RWPE1 (cell line): ENCODE results near the gene SPCS1.

Experiments used
- CTCF ChIA-PET: fragments of 350-600 bp; sonication (Branson Sonifier 250); formaldehyde crosslinking; extraction: SDS; loops from one replicate; lab custom pipeline; 2021; lab: Yijun Ruan, JAX
- POLR2A ChIA-PET: fragments of 400-600 bp; formaldehyde crosslinking; extraction: SDS; loops from one replicate; lab custom pipeline; 2020; ENCODE audit warnings: antibody characterized with exemption; ENCODE audit not compliant: low non-redundant PET; lab: Yijun Ruan, JAX
- DNase-seq: peaks from one replicate; pipeline ENCODE4 v3.0.0; 2012; ENCODE audit warnings: low spot score
- H3K27ac ChIP-seq: fragments of 450-650 bp; 2 replicates; pipeline ENCODE4 v1.5.1; 2017
- CTCF ChIP-seq: fragments of 450-650 bp; conservative IDR thresholded peaks from 2 replicates; pipeline ENCODE4 v1.5.1; 2017; ENCODE audit warnings: low read depth, mild to moderate bottlenecking

Gene SPCS1

DNA sequence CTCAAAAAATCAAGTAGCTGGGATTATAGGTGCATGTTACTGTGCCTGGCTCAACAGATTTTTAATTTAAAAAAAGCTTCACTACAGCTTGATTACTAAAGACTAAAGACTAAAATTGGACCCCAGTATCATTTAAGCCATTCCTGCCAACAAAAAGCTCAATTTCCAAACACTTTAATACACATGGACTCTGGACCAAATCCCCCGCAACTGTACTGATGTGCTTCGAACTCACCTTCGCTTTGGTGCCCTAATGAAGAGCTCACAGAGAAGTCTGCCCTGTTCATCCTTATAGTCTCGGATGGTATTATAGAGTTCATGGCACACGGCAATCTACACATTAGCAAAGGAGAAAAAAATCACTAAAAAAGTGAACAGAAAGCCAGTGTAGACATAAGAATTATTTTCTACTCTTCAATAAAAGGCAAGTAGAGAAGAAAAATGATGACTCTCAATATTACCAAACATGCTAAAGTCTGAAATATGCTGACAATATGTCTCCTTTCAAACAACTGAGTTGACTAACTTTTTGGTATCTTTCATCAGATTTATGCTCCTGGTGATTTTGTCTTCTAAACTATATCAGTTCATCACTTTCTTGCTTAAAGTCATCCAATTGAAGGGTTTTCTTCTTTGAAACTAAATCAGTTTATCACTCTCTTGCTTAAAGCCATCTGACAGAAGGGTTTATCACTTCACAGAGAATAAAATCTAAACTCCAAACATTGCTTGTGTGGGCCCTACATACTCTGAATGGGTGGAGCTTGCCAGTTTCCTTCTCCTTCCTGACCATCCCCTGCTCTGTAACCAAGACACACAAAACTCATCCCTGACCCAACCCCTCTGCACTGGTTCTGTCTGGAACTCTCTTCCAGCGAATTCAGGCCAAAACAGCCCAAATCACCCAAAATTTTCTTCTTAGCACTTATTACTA, 27.4 kb upstream of the SPCS1 start:
- H3K27ac ChIP-seq, result no peak overlapping the region
- TF ChIP-seq CTCF, result no peak
- no peak for DNase-seq
- POLR2A ChIA-PET, result no interaction called here
- CTCF ChIA-PET, result no interaction called here

- ChIA-PET POLR2A (no interaction called here), CTCF (no interaction called here)
- no peak for TF ChIP-seq CTCF
- no peak overlapping the region for H3K27ac ChIP-seq
- DNase-seq, result no peak
Observed at GRCh38 chr3:52679199-52679538, 26.7 kb upstream of the SPCS1 start.

- H3K27ac ChIP-seq, result no peak overlapping the region
- no peak for DNase-seq
- ChIA-PET POLR2A (no interaction called here), CTCF (no interaction called here)
- no peak for TF ChIP-seq CTCF
Observed at GRCh38 chr3:52679811-52680210, 26.1 kb upstream of the SPCS1 start.

DNA sequence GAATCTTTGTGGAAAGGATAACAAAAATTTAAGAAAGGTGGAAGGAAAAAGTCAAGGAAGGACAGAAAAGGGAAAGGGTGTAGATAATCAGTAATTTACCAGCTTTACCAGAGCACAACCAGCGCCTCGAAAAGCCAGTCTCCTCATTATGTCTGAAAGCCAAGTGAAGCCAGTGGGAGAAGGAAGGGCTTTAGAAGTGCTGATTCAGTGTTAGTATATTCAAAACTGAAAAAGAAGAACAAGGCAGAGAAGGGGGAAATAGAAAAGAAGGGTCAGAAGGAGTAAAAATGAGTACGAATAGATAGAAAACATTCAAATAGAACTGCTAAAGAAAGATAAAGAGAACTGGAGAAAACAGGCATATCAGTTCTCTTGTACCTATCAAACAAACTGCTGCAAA, 24.3 kb upstream of the SPCS1 start:
- CTCF ChIA-PET, result no interaction called here
- H3K27ac ChIP-seq, result no peak overlapping the region
- DNase-seq, result no peak
- POLR2A ChIA-PET, result no interaction called here
- no peak for TF ChIP-seq CTCF

- ChIA-PET CTCF (no interaction called here), POLR2A (no interaction called here)
Observed at GRCh38 chr3:52682016-52682415, 23.9 kb upstream of the SPCS1 start.

DNA sequence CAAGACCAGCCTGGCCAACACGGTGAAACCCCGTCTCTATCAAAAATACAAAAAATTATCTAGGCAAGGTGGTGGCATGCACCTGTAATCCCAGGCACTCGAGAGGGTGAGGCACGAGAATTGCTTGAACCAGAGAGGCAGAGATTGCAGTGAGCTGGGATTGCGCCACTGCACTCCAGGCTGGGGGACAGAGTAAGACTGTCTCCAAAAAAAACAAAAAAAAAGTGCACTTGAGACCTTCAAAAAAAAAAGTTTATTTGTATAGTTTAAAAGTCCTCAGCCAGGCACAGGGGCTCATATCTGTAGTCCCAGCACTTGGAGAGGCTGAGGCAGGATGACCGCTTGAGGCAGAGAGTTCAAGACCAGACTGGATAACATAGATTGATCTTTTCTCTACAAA, 22.3 kb upstream of the SPCS1 start:
- no peak for TF ChIP-seq CTCF
- POLR2A ChIA-PET, result no interaction called here
- CTCF ChIA-PET, result no interaction called here
- H3K27ac ChIP-seq, result peak overlapping the region; percentile 40
- no peak for DNase-seq

More at GRCh38 chr3:52682016-52682415, 23.9 kb upstream of the SPCS1 start:
- no peak overlapping the region for H3K27ac ChIP-seq
- no peak; the same call in 1 of the 2 replicates for TF ChIP-seq CTCF
- DNase-seq, result no peak
